HEK293 (cell line): ENCODE data around the gene AP5Z1.

Source experiments
- CTCF ChIA-PET: fragments of 350-600 bp; formaldehyde crosslinking; extraction: SDS; loops from one replicate; lab custom pipeline; 2021; ENCODE audit warnings: antibody characterized with exemption; lab: Yijun Ruan, JAX
- POLR2A ChIA-PET: fragments of 300-600 bp; formaldehyde crosslinking; extraction: SDS; loops from one replicate; lab custom pipeline; 2020; ENCODE audit warnings: antibody characterized with exemption, inconsistent platforms; lab: Yijun Ruan, JAX
- H3K27ac ChIP-seq: fragments of 200-500 bp; sonication (Bioruptor generic); 2 replicates; pipeline ENCODE4 v1.5.1; 2014; ENCODE audit warnings: low read depth, low read length, control low read depth, inconsistent platforms; ENCODE audit errors: extremely low read depth
- H3K36me3 ChIP-seq, 2 experiments: fragments of 200-500 bp in 1 of 2; sonication (Bioruptor generic) in 1 of 2; 1 replicate in 1 of 2; 2 replicates in 1 of 2; pipeline ENCODE4 v1.5.1; 2014 to 2017; ENCODE audit warnings: inconsistent platforms in 2 of 2, low read length in 2 of 2; ENCODE audit not compliant: control insufficient read depth in 2 of 2, insufficient read depth in 1 of 2
- H3K4me1 ChIP-seq: fragments of 200-500 bp; sonication (Bioruptor generic); 2 replicates; pipeline ENCODE4 v1.5.1; 2014; ENCODE audit warnings: mild to moderate bottlenecking, low read length, inconsistent platforms; ENCODE audit not compliant: control insufficient read depth, insufficient read depth
- H3K4me3 ChIP-seq: 2 replicates; pipeline ENCODE4 v1.5.1; 2011; ENCODE audit warnings: low read depth, mild to moderate bottlenecking, control low read depth, low read length, moderate library complexity
- H3K9me3 ChIP-seq: fragments of 200-500 bp; sonication (Bioruptor generic); 2 replicates; pipeline ENCODE4 v1.5.1; 2014; ENCODE audit warnings: low read depth, low read length, inconsistent platforms; ENCODE audit not compliant: control insufficient read depth, insufficient read depth
- KLF8 ChIP-seq: fragments of 450-650 bp; formaldehyde crosslinking; IDR thresholded peaks from 2 replicates; pipeline ENCODE4 v1.5.1; 2016; ENCODE audit warnings: missing biosample characterization, missing genetic modification characterization
- PATZ1 ChIP-seq: fragments of 450-650 bp; formaldehyde crosslinking; IDR thresholded peaks from 2 replicates; pipeline ENCODE4 v1.5.1; 2016; ENCODE audit warnings: missing biosample characterization, missing genetic modification characterization
- RBAK ChIP-seq: fragments of 450-650 bp; formaldehyde crosslinking; IDR thresholded peaks from 2 replicates; pipeline ENCODE4 v1.5.1; 2016; ENCODE audit warnings: missing biosample characterization, missing genetic modification characterization
- SETDB1 ChIP-seq: IDR thresholded peaks from one replicate; pipeline ENCODE4 v1.6.1; 2017; ENCODE audit warnings: mild to moderate bottlenecking, low read length, moderate library complexity, mixed read lengths; ENCODE audit not compliant: insufficient read length
- YY1 ChIP-seq: fragments of 450-650 bp; formaldehyde crosslinking; IDR thresholded peaks from 2 replicates; pipeline ENCODE4 v1.5.1; 2018; ENCODE audit warnings: missing biosample characterization, missing genetic modification characterization
- ZBTB1 ChIP-seq: fragments of 450-650 bp; formaldehyde crosslinking; IDR thresholded peaks from 2 replicates; pipeline ENCODE4 v1.5.1; 2016; ENCODE audit warnings: missing biosample characterization, missing genetic modification characterization
- ZNF10 ChIP-seq: fragments of 450-650 bp; formaldehyde crosslinking; IDR thresholded peaks from 2 replicates; pipeline ENCODE4 v1.5.1; 2017; ENCODE audit warnings: missing biosample characterization, missing genetic modification characterization
- ZNF112 ChIP-seq: fragments of 450-650 bp; formaldehyde crosslinking; IDR thresholded peaks from 2 replicates; pipeline ENCODE4 v1.5.0; 2017; ENCODE audit warnings: missing biosample characterization, missing genetic modification characterization
- ZNF121 ChIP-seq: fragments of 450-650 bp; formaldehyde crosslinking; IDR thresholded peaks from 2 replicates; pipeline ENCODE4 v1.5.1; 2016; ENCODE audit warnings: missing biosample characterization, missing genetic modification characterization
- ZNF132 ChIP-seq: fragments of 450-650 bp; formaldehyde crosslinking; IDR thresholded peaks from 2 replicates; pipeline ENCODE4 v1.5.1; 2017; ENCODE audit warnings: missing biosample characterization, missing genetic modification characterization, borderline replicate concordance
- ZNF148 ChIP-seq: fragments of 450-650 bp; formaldehyde crosslinking; IDR thresholded peaks from 2 replicates; pipeline ENCODE4 v1.5.0; 2017; ENCODE audit warnings: missing biosample characterization, missing genetic modification characterization, borderline replicate concordance
- ZNF19 ChIP-seq: fragments of 450-650 bp; formaldehyde crosslinking; IDR thresholded peaks from 2 replicates; pipeline ENCODE4; 2016; ENCODE audit warnings: missing biosample characterization, missing genetic modification characterization, low read depth
- ZNF2 ChIP-seq: fragments of 450-650 bp; formaldehyde crosslinking; IDR thresholded peaks from 2 replicates; pipeline ENCODE4 v1.5.1; 2016; ENCODE audit warnings: missing biosample characterization, missing genetic modification characterization
- ZNF248 ChIP-seq: fragments of 450-650 bp; formaldehyde crosslinking; IDR thresholded peaks from 2 replicates; pipeline ENCODE4 v1.5.1; 2017; ENCODE audit warnings: missing biosample characterization, missing genetic modification characterization
- ZNF311 ChIP-seq: fragments of 450-650 bp; formaldehyde crosslinking; IDR thresholded peaks from 2 replicates; pipeline ENCODE4 v1.5.1; 2017; ENCODE audit warnings: missing biosample characterization, missing genetic modification characterization, borderline replicate concordance
- ZNF341 ChIP-seq: fragments of 450-650 bp; formaldehyde crosslinking; IDR thresholded peaks from 2 replicates; pipeline ENCODE4; 2016; ENCODE audit warnings: low read depth, missing biosample characterization, missing genetic modification characterization
- ZNF596 ChIP-seq: fragments of 450-650 bp; IDR thresholded peaks from 2 replicates; pipeline ENCODE4 v1.5.0; 2018; ENCODE audit warnings: missing biosample characterization, mild to moderate bottlenecking, missing genetic modification characterization, moderate library complexity
- ZNF610 ChIP-seq: fragments of 450-650 bp; formaldehyde crosslinking; IDR thresholded peaks from 2 replicates; pipeline ENCODE4 v1.5.1; 2016; ENCODE audit warnings: missing biosample characterization, missing genetic modification characterization, borderline replicate concordance
- ZNF645 ChIP-seq: fragments of 450-650 bp; formaldehyde crosslinking; IDR thresholded peaks from 2 replicates; pipeline ENCODE4; 2016; ENCODE audit warnings: missing biosample characterization, missing genetic modification characterization
- ZNF658 ChIP-seq: fragments of 450-650 bp; formaldehyde crosslinking; IDR thresholded peaks from 2 replicates; pipeline ENCODE4; 2016; ENCODE audit warnings: missing biosample characterization, missing genetic modification characterization
- ZNF670 ChIP-seq: fragments of 450-650 bp; formaldehyde crosslinking; IDR thresholded peaks from 2 replicates; pipeline ENCODE4 v1.5.1; 2016; ENCODE audit warnings: missing biosample characterization, missing genetic modification characterization, low read depth
- ZNF76 ChIP-seq: fragments of 450-650 bp; formaldehyde crosslinking; IDR thresholded peaks from 2 replicates; pipeline ENCODE4; 2016; ENCODE audit warnings: low read depth, missing biosample characterization, missing genetic modification characterization, borderline replicate concordance
- TF ChIP-seq, protein P1 (sequence below): fragments of 450-650 bp; formaldehyde crosslinking; conservative IDR thresholded peaks from 2 replicates; pipeline ENCODE4 v1.5.1; 2016; ENCODE audit warnings: low read depth, missing biosample characterization, missing genetic modification characterization
- TF ChIP-seq, protein P2 (sequence below): fragments of 450-650 bp; formaldehyde crosslinking; IDR thresholded peaks from 2 replicates; pipeline ENCODE4 v1.5.1; 2016; ENCODE audit warnings: missing biosample characterization, missing genetic modification characterization

Gene AP5Z1

GRCh38 chr7:4726566-4726965, 48.9 kb upstream of the AP5Z1 start:
- H3K4me1 ChIP-seq: peaks cover 4% of the 10 kb centered on the region; the same call in 1 of the 2 replicates
- POLR2A ChIA-PET: no interaction called here
- CTCF ChIA-PET: interaction anchor here (1.0 kb wide), 1 partner anchor 42 kb away, joined by 3 read pairs; no protein-coding TSS in a partner anchor

GRCh38 chr7:4727914-4728705, 47.3 kb upstream of the AP5Z1 start:
- CTCF ChIA-PET: no interaction called here
- no peak for TF ChIP-seq ZNF76 (tag by site-specific recombination)
- TF ChIP-seq YY1 (tag by site-specific recombination): no peak
- TF ChIP-seq ZNF10 (tag by site-specific recombination): no peak
- no peak for TF ChIP-seq ZNF658
- no peak for TF ChIP-seq ZNF112 (tag by site-specific recombination)
- no peak for TF ChIP-seq ZBTB1 (tag by site-specific recombination)
- TF ChIP-seq ZNF121 (tag by site-specific recombination): no peak
- TF ChIP-seq, protein P1, sequence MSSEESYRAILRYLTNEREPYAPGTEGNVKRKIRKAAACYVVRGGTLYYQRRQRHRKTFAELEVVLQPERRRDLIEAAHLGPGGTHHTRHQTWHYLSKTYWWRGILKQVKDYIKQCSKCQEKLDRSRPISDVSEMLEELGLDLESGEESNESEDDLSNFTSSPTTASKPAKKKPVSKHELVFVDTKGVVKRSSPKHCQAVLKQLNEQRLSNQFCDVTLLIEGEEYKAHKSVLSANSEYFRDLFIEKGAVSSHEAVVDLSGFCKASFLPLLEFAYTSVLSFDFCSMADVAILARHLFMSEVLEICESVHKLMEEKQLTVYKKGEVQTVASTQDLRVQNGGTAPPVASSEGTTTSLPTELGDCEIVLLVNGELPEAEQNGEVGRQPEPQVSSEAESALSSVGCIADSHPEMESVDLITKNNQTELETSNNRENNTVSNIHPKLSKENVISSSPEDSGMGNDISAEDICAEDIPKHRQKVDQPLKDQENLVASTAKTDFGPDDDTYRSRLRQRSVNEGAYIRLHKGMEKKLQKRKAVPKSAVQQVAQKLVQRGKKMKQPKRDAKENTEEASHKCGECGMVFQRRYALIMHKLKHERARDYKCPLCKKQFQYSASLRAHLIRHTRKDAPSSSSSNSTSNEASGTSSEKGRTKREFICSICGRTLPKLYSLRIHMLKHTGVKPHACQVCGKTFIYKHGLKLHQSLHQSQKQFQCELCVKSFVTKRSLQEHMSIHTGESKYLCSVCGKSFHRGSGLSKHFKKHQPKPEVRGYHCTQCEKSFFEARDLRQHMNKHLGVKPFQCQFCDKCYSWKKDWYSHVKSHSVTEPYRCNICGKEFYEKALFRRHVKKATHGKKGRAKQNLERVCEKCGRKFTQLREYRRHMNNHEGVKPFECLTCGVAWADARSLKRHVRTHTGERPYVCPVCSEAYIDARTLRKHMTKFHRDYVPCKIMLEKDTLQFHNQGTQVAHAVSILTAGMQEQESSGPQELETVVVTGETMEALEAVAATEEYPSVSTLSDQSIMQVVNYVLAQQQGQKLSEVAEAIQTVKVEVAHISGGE (tag by site-specific recombination): no peak
- TF ChIP-seq, protein P2, sequence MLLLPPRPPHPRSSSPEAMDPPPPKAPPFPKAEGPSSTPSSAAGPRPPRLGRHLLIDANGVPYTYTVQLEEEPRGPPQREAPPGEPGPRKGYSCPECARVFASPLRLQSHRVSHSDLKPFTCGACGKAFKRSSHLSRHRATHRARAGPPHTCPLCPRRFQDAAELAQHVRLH (tag by site-specific recombination): no peak
- TF ChIP-seq ZNF132 (tag by site-specific recombination): no peak
- no peak for TF ChIP-seq ZNF670 (tag by site-specific recombination)
- no peak for TF ChIP-seq KLF8 (tag by site-specific recombination)

More at GRCh38 chr7:4726566-4726965, 48.9 kb upstream of the AP5Z1 start:
- Histone ChIP-seq H3K36me3 (peaks cover 0 to 9% of the 10 kb centered on the region in 2 experiments; a peak in 2 of 3 replicates), H3K27ac (no peak overlapping the region), H3K9me3 (no peaks in the 10 kb centered on the region), H3K4me3 (no peak overlapping the region)
- no peak for TF ChIP-seq SETDB1
- no peak for TF ChIP-seq ZNF658
- TF ChIP-seq ZNF248 (tag by site-specific recombination): no peak
- TF ChIP-seq ZNF2 (tag by site-specific recombination): no peak
- TF ChIP-seq ZNF148 (tag by site-specific recombination): no peak
- TF ChIP-seq ZNF645 (tag by site-specific recombination): no peak
- TF ChIP-seq ZNF610 (tag by site-specific recombination): no peak
- no peak for TF ChIP-seq ZNF341 (tag by site-specific recombination)
- TF ChIP-seq RBAK (tag by site-specific recombination): no peak
- no peak for TF ChIP-seq ZNF311
- TF ChIP-seq ZNF596: no peak
- no peak for TF ChIP-seq ZNF19 (tag by site-specific recombination)
- no peak for TF ChIP-seq PATZ1 (tag by site-specific recombination)

More at GRCh38 chr7:4727914-4728705, 47.3 kb upstream of the AP5Z1 start:
- Histone ChIP-seq H3K4me3 (no peak overlapping the region), H3K9me3 (no peaks in the 10 kb centered on the region), H3K4me1 (peaks cover 4% of the 10 kb centered on the region; the same call in 1 of the 2 replicates), H3K36me3 (peaks cover 0 to 4% of the 10 kb centered on the region in 2 experiments; a peak in 2 of 3 replicates), H3K27ac (no peak overlapping the region)
- POLR2A ChIA-PET: no interaction called here
